IMR-90 (cell line): ENCODE data around the gene ZBTB1. TPM values are rescaled to one million over a fixed set of nuclear protein-coding genes. Genes with fewer than 3 reads are reported as not detected.

ENCODE experiments used
- ATAC-seq: fragments of 200-7000 bp; cut with Tn5 transposase; 2 replicates; pipeline ENCODE4 v1.9.1; 2020; ENCODE audit warnings: low read depth, mild to moderate bottlenecking, moderate library complexity
- BruUV-seq: library from RNA; stranded (reverse); fragments of 400-500 nt; replicated peaks from 2 replicates; lab custom pipeline; 2021; lab: Mats Ljungman, UMichigan
- CTCF ChIA-PET: fragments of 300-600 bp; formaldehyde crosslinking; extraction: SDS; loops from one replicate; lab custom pipeline; 2021; ENCODE audit warnings: antibody characterized with exemption; lab: Yijun Ruan, JAX
- POLR2A ChIA-PET: fragments of 300-600 bp; sonication (Branson Sonifier 250); formaldehyde crosslinking; loops from one replicate; lab custom pipeline; 2022; ENCODE audit warnings: antibody characterized with exemption; ENCODE audit not compliant: unreplicated experiment; lab: Charles Lee
- DNase-seq: peaks from one replicate; pipeline ENCODE4 v3.0.0; 2013
- H2AFZ ChIP-seq: replicated peaks from 2 replicates; pipeline ENCODE3; 2013; ENCODE audit warnings: low read length, mild to moderate bottlenecking; ENCODE audit not compliant: poor library complexity
- H2AK5ac ChIP-seq: 2 replicates; pipeline ENCODE4 v1.6.1; 2013; ENCODE audit warnings: low read depth, low read length, inconsistent platforms
- H2AK9ac ChIP-seq: replicated peaks from 2 replicates; pipeline ENCODE3; 2013; ENCODE audit warnings: mild to moderate bottlenecking, low read depth, low read length, moderate library complexity; ENCODE audit not compliant: poor library complexity
- H2BK120ac ChIP-seq: 2 replicates; pipeline ENCODE4 v1.6.1; 2013; ENCODE audit warnings: low read depth, low read length, inconsistent platforms
- H2BK15ac ChIP-seq: 3 replicates; pipeline ENCODE4 v1.6.1; 2013; ENCODE audit warnings: low read depth, low read length, inconsistent platforms
- H2BK20ac ChIP-seq: 2 replicates; pipeline ENCODE4 v1.6.1; 2013; ENCODE audit warnings: low read depth, mild to moderate bottlenecking, inconsistent platforms, low read length, moderate library complexity
- H2BK5ac ChIP-seq: 2 replicates; pipeline ENCODE4 v1.6.1; 2013; ENCODE audit warnings: mild to moderate bottlenecking, low read depth, low read length, inconsistent platforms; ENCODE audit not compliant: poor library complexity, severe bottlenecking
- H3K14ac ChIP-seq: replicated peaks from 2 replicates; pipeline ENCODE4 v1.6.1; 2013; ENCODE audit warnings: low read depth, low read length, inconsistent platforms
- H3K18ac ChIP-seq: 2 replicates; pipeline ENCODE4 v1.6.1; 2013; ENCODE audit warnings: low read depth, low read length, control low read depth
- H3K23ac ChIP-seq: 2 replicates; pipeline ENCODE4 v1.6.1; 2013; ENCODE audit warnings: low read depth, low read length, inconsistent platforms
- H3K27ac ChIP-seq: 2 replicates; pipeline ENCODE4 v1.5.1; 2013; ENCODE audit warnings: mild to moderate bottlenecking, control low read depth, low read length; ENCODE audit not compliant: insufficient read depth
- H3K27me3 ChIP-seq: 2 replicates; pipeline ENCODE4 v1.6.1; 2013; ENCODE audit warnings: low read length; ENCODE audit not compliant: control insufficient read depth, insufficient read depth
- H3K36me3 ChIP-seq: 2 replicates; pipeline ENCODE4 v1.6.1; 2013; ENCODE audit warnings: low read length, mixed read lengths; ENCODE audit not compliant: control insufficient read depth, insufficient read depth
- H3K4ac ChIP-seq: 2 replicates; pipeline ENCODE4 v1.6.1; 2013; ENCODE audit warnings: low read depth, low read length, inconsistent platforms
- H3K4me1 ChIP-seq: 2 replicates; pipeline ENCODE4 v1.6.1; 2013; ENCODE audit warnings: low read length, mixed read lengths; ENCODE audit not compliant: control insufficient read depth, insufficient read depth
- H3K4me2 ChIP-seq: 2 replicates; pipeline ENCODE4 v1.6.1; 2013; ENCODE audit warnings: low read depth, mild to moderate bottlenecking, control low read depth, low read length, moderate library complexity
- H3K4me3 ChIP-seq: 2 replicates; pipeline ENCODE4 v1.5.1; 2013; ENCODE audit warnings: low read depth, mild to moderate bottlenecking, control low read depth, low read length, moderate library complexity; ENCODE audit not compliant: insufficient read depth
- H3K56ac ChIP-seq: 2 replicates; pipeline ENCODE4 v1.6.1; 2013; ENCODE audit warnings: low read length, inconsistent platforms; ENCODE audit not compliant: insufficient read depth; ENCODE audit errors: extremely low read depth
- H3K79me1 ChIP-seq, 2 experiments: 2 replicates each; pipeline ENCODE4 v1.6.1; 2013; ENCODE audit warnings: low read length in 2 of 2, inconsistent platforms in 1 of 2, low read depth in 1 of 2
- H3K9ac ChIP-seq: 2 replicates; pipeline ENCODE4 v1.6.1; 2013; ENCODE audit warnings: low read depth, low read length, control low read depth
- H3K9me1 ChIP-seq: 2 replicates; pipeline ENCODE4 v1.6.1; 2013; ENCODE audit warnings: low read length, inconsistent platforms; ENCODE audit not compliant: insufficient read depth
- H3K9me3 ChIP-seq: 2 replicates; pipeline ENCODE4 v1.6.1; 2013; ENCODE audit warnings: low read length; ENCODE audit not compliant: control insufficient read depth, insufficient read depth
- H4K20me1 ChIP-seq: 2 replicates; pipeline ENCODE4 v1.6.1; 2013; ENCODE audit warnings: low read length, inconsistent platforms; ENCODE audit not compliant: insufficient read depth
- H4K5ac ChIP-seq: 2 replicates; pipeline ENCODE4 v1.6.1; 2013; ENCODE audit warnings: mild to moderate bottlenecking, low read depth, low read length, control low read depth
- H4K8ac ChIP-seq, 2 experiments: 2 replicates each; pipeline ENCODE4 v1.6.1; 2013; ENCODE audit warnings: low read depth in 2 of 2, low read length in 2 of 2, control low read depth in 1 of 2, inconsistent platforms in 1 of 2
- H4K91ac ChIP-seq: 2 replicates; pipeline ENCODE4 v1.6.1; 2013; ENCODE audit warnings: low read depth, low read length, inconsistent platforms; ENCODE audit not compliant: insufficient read depth
- MAZ ChIP-seq: IDR thresholded peaks from 2 replicates; pipeline ENCODE4 v1.6.1; 2012; ENCODE audit warnings: low read depth, mild to moderate bottlenecking, low read length, improper control_type of control experiment, moderate library complexity, borderline replicate concordance
- MXI1 ChIP-seq: IDR thresholded peaks from 2 replicates; pipeline ENCODE4 v1.6.1; 2012; ENCODE audit warnings: low read depth, mild to moderate bottlenecking, low read length, moderate library complexity, borderline replicate concordance
- NFE2L2 ChIP-seq: fragments of 150-350 bp; IDR thresholded peaks from 2 replicates; pipeline ENCODE4 v1.6.1; 2016; ENCODE audit warnings: low read depth, mild to moderate bottlenecking, low read length
- WGBS, 2 experiments: methylation state at CpG; one replicate each; pipeline versions ENCODE4 v1.1.5 to v1.1.7; 2013; ENCODE audit warnings: missing lambda C conversion rate in 2 of 2; ENCODE audit not compliant: insufficient read length in 1 of 2; ENCODE audit errors: extremely low coverage in 2 of 2; 5-methylcytosine and 5-hydroxymethylcytosine counted together
- dilution Hi-C: fragments of 300-500 bp; cut with HindIII; formaldehyde crosslinking; loops from one replicate; pipeline ENCODE4 v1.14.3; 2018; ENCODE audit warnings: low sequenced_read_pairs; ENCODE audit not compliant: unreplicated experiment
- in situ Hi-C: fragments of 300-500 bp; cut with MboI; formaldehyde crosslinking; loops from 3 replicates; pipeline ENCODE4 v1.14.3; 2019; ENCODE audit warnings: low sequenced_read_pairs, inconsistent platforms, mixed read lengths
- intact Hi-C: fragments of 100-400 bp; cut with micrococcal nuclease; formaldehyde crosslinking; loops from 2 replicates; pipeline ENCODE4 v1.10.0; 2022
- polyA plus RNA-seq, 3 experiments: library from polyadenylated mRNA; depleted of rRNA; stranded (reverse); fragments of >200 nt; gene quantifications; 2 replicates each; pipeline ENCODE4 v1.2.3, GENCODE V29; 2012; ENCODE audit warnings: low replicate concordance in 1 of 3
- total RNA-seq: library from RNA; depleted of rRNA; stranded (reverse); fragments of >200 nt; gene quantifications from 2 replicates; pipeline ENCODE4 v1.2.3, GENCODE V29; 2012

The ZBTB1 gene
- total and polyA plus RNA-seq, 2 of the 4 experiments (the other 2 are of a cell fraction) = 19.0 to 37.3 TPM

GRCh38 chr14:64463873-64464272 lies 40.7 kb upstream of the ZBTB1 start:
- H3K79me1 ChIP-seq = no peaks in the 10 kb centered on the region
- intact Hi-C loops = no loop called here
- no peaks in the 10 kb centered on the region for H3K9me3 ChIP-seq
- H3K27ac ChIP-seq = no peak overlapping the region
- no peak overlapping the region for H4K91ac ChIP-seq
- H3K4me3 ChIP-seq = no peak overlapping the region
- no peaks in the 10 kb centered on the region; the same call in 1 of the 2 replicates for H3K36me3 ChIP-seq
- H2AK9ac ChIP-seq = no peak overlapping the region
- no peak overlapping the region for H3K4ac ChIP-seq
- no TSS peak for BruUV-seq
- 0 out of 2 replicates have a peak, but pooled peaks cover 4% of the 10 kb centered on the region for H3K9me1 ChIP-seq
- H2BK20ac ChIP-seq = no peak overlapping the region
- ChIA-PET POLR2A (no interaction called here), CTCF (no interaction called here)
- DNase-seq (no peak), ATAC-seq (no peak)
- H3K56ac ChIP-seq = no peak overlapping the region
- no peak overlapping the region for H3K23ac ChIP-seq
- H2BK120ac ChIP-seq = no peak overlapping the region
- H2BK15ac ChIP-seq = no peak overlapping the region
- no peak overlapping the region for H3K18ac ChIP-seq
- no peak overlapping the region for H2BK5ac ChIP-seq
- no peaks in the 10 kb centered on the region for H4K20me1 ChIP-seq
- dilution Hi-C loops = no loop called here
- no peak overlapping the region for H2AK5ac ChIP-seq
- no peak overlapping the region for H4K8ac ChIP-seq
- H3K14ac ChIP-seq = no peak overlapping the region
- H3K4me2 ChIP-seq = no peak overlapping the region
- H3K27me3 ChIP-seq = no peaks in the 10 kb centered on the region
- in situ Hi-C loops = no loop called here
- no peak for TF ChIP-seq NFE2L2
- TF ChIP-seq MAZ = no peak
- TF ChIP-seq MXI1 = no peak
- 92% methylated on average over 5 of the region's 6 CpGs; no CpG with 5 or more reads in 1 of the 2 experiments for WGBS, 2 experiments
- H4K5ac ChIP-seq = no peak overlapping the region
- H3K9ac ChIP-seq = no peak overlapping the region
- H2AFZ ChIP-seq = no peak overlapping the region
- peaks cover 1% of the 10 kb centered on the region; the same call in 1 of the 2 replicates for H3K4me1 ChIP-seq
